Activated naive CD8-positive, alpha-beta T cell treated with anti-CD3 and anti-CD28 coated beads, Interleukin-2, amount 10 ng/mL, durations not matched to agents 7 days and 5 days (primary cell): ENCODE results near the gene PLA2G4E. TPM values are rescaled to one million over a fixed set of nuclear protein-coding genes. Genes with fewer than 3 reads are reported as not detected.

Experiments used
- ATAC-seq: fragments of 150-1000 bp; cut with Tn5 transposase; one replicate; pipeline ENCODE4 v1.10.0; 2021; ENCODE audit warnings: low read depth, moderate library complexity
- POLR2A ChIA-PET: fragments of 350-600 bp; sonication (Branson Sonifier 250); formaldehyde crosslinking; loops from one replicate; lab custom pipeline; 2021; ENCODE audit warnings: antibody characterized with exemption; lab: Charles Lee
- DNase-seq: peaks from one replicate; pipeline ENCODE4 v3.0.0; 2021
- H3K27ac Mint-ChIP-seq: one replicate; pipeline ENCODE4 v1.8.0; 2022; ENCODE audit warnings: mild to moderate bottlenecking, mixed read lengths
- H3K27me3 Mint-ChIP-seq: one replicate; pipeline ENCODE4 v1.8.0; 2022; ENCODE audit warnings: mild to moderate bottlenecking, moderate library complexity, mixed read lengths
- H3K36me3 Mint-ChIP-seq: one replicate; pipeline ENCODE4 v1.8.0; 2021; ENCODE audit warnings: mild to moderate bottlenecking, mixed read lengths
- H3K4me1 Mint-ChIP-seq: one replicate; pipeline ENCODE4 v1.8.0; 2021; ENCODE audit warnings: mixed read lengths
- H3K4me3 Mint-ChIP-seq: one replicate; pipeline ENCODE4 v1.8.0; 2022; ENCODE audit warnings: mild to moderate bottlenecking, moderate library complexity, mixed read lengths
- H3K9me3 Mint-ChIP-seq: one replicate; pipeline ENCODE4 v1.8.0; 2021; ENCODE audit warnings: mixed read lengths
- total RNA-seq, 2 experiments: library from RNA; stranded (reverse); gene quantifications; one replicate each; pipeline ENCODE4 v1.2.3, GENCODE V29; 2021

Gene PLA2G4E
- total RNA-seq, 2 experiments from 2014 or later = not detected

- Mint-ChIP-seq H3K4me1 (peaks cover 14% of the 10 kb centered on the region), H3K4me3 (no peak overlapping the region), H3K36me3 (no peaks in the 10 kb centered on the region), H3K27me3 (peaks cover 21% of the 10 kb centered on the region), H3K9me3 (no peaks in the 10 kb centered on the region), H3K27ac (peak overlapping the region; percentile 32)
- ATAC-seq = no peak
- POLR2A ChIA-PET = interaction anchor here (1.2 kb wide), 1 partner anchor 9 kb away, joined by 3 read pairs; no protein-coding TSS in a partner anchor
- DNase-seq = no peak
Measured at GRCh38 chr15:41980654-41981323, 40.1 kb downstream of the PLA2G4E start.

- no peak overlapping the region for H3K27ac Mint-ChIP-seq
- H3K4me3 Mint-ChIP-seq = no peak overlapping the region
- peaks cover 32% of the 10 kb centered on the region for H3K27me3 Mint-ChIP-seq
- H3K36me3 Mint-ChIP-seq = peaks cover 1% of the 10 kb centered on the region
- H3K4me1 Mint-ChIP-seq = peaks cover 14% of the 10 kb centered on the region
- ATAC-seq = no peak
- no peaks in the 10 kb centered on the region for H3K9me3 Mint-ChIP-seq
- POLR2A ChIA-PET = interaction anchor here (0.6 to 1.2 kb wide), 2 partner anchors 8 to 511 kb away, joined by 3 read pairs; partner anchors contain the start of gene ZNF106
- DNase-seq = no peak
Measured at GRCh38 chr15:41979493-41980266, 41.2 kb downstream of the PLA2G4E start.

DNA sequence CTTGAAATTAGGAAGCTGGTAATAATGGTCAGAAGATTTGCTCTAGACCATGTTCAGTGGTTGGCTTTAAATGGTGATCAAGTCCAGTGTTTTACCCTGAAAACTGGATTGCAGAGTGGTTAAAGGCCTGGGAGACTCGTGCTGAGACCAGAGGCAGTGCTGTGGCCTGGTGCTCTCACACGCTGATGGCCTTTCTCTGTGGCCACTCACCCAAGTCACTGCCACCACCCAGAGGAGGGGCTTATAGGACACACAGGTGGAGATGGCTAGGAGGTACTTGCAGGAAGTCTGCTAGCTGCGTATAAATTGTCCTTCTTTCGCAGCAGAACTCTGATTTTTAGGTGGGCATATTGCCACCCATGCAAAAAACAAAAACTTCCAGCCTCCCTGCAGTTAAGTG is 42.3 kb downstream of the PLA2G4E start:
- H3K4me1 Mint-ChIP-seq = peaks cover 18% of the 10 kb centered on the region
- peaks cover 1% of the 10 kb centered on the region for H3K36me3 Mint-ChIP-seq
- no peak overlapping the region for H3K27ac Mint-ChIP-seq
- H3K9me3 Mint-ChIP-seq = no peaks in the 10 kb centered on the region
- H3K27me3 Mint-ChIP-seq = peaks cover 44% of the 10 kb centered on the region
- DNase-seq (no peak), ATAC-seq (no peak)
- POLR2A ChIA-PET = no interaction called here
- H3K4me3 Mint-ChIP-seq = no peak overlapping the region

GRCh38 chr15:41977757-41978383 is 43.0 kb downstream of the PLA2G4E start:
- POLR2A ChIA-PET = no interaction called here
- no peak overlapping the region for H3K27ac Mint-ChIP-seq
- H3K4me1 Mint-ChIP-seq = peaks cover 18% of the 10 kb centered on the region
- no peaks in the 10 kb centered on the region for H3K9me3 Mint-ChIP-seq
- H3K4me3 Mint-ChIP-seq = no peak overlapping the region
- peaks cover 45% of the 10 kb centered on the region for H3K27me3 Mint-ChIP-seq
- H3K36me3 Mint-ChIP-seq = peaks cover 1% of the 10 kb centered on the region
- DNase-seq = no peak
- ATAC-seq = no peak

DNA sequence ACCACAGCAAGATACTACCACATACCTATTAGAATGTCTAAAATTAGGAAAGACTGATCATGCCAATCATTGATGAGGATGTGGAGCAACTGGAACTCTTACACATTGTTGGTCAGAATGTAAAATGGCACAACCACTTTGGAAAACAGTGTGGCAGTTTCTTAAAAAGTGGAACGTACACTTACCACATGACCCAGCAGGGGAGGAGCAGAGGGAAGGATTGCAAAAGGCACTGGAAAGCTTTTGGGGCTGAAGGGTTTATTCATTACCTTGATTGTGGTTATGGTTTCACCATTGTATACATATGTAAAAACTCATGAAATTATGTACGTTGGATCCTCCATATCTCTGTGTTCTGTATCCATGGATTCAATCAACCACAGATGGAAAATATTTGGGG is 45.2 kb downstream of the PLA2G4E start:
- POLR2A ChIA-PET = no interaction called here
- no peak for ATAC-seq
- no peak overlapping the region for H3K4me3 Mint-ChIP-seq
- no peak overlapping the region for H3K27ac Mint-ChIP-seq
- H3K36me3 Mint-ChIP-seq = peaks cover 1% of the 10 kb centered on the region
- no peaks in the 10 kb centered on the region for H3K9me3 Mint-ChIP-seq
- peaks cover 19% of the 10 kb centered on the region for H3K4me1 Mint-ChIP-seq
- DNase-seq = no peak
- H3K27me3 Mint-ChIP-seq = peaks cover 43% of the 10 kb centered on the region

GRCh38 chr15:41974041-41974440 is 46.8 kb downstream of the PLA2G4E start:
- POLR2A ChIA-PET = no interaction called here
- DNase-seq (no peak), ATAC-seq (no peak)
- Mint-ChIP-seq H3K27ac (no peak overlapping the region), H3K36me3 (peaks cover 5% of the 10 kb centered on the region), H3K9me3 (no peaks in the 10 kb centered on the region), H3K4me3 (no peak overlapping the region), H3K4me1 (peaks cover 28% of the 10 kb centered on the region), H3K27me3 (peaks cover 38% of the 10 kb centered on the region)

DNA sequence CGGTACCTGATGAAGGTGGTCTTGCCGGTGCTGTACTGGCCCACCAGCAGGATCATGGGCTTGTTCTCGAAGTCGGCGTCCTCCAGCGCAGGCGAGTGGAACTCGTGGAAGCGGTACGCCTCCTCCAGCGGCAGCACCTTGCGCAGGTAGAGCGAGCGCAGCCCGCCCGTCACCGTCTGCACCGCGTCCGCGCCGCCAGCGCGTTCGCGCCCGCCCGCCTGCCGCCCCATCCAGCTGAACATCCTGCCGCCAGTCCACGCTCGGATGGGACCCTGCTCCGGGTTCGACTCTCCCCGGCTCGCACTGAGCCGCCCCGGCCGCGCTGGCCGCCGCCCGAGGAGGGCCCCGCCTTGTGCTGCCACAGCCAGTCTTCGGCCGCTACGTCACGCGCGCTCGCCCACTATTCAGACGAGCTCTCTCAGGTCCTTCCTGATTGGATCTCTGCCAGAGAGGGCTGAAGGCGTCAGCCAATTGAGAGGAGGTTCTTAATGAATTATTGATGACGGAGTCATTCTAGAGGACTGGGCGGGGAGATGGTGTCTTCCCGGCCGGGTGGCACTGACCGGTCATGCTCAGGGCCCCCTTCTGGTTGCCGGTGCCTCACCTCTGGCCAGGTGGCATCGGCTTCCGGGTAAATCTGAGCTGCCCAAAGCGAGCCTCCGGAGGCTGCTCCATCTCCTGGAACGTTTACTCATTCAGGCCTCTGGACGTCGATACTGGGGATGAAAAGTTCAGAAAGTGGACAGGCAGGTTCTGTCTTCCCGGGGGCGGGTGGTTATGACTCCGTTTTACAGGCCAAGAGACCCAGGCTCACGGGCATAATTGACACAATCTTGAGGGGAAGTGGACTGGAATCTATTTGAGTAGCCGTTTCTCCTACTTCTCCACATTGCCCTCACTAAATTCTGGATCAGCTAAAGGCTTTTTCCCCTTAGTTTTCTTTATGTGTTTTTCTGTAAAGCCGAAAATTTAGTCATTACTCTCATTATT is 48.3 kb downstream of the PLA2G4E start, which contains the start of gene EHD4:
TSS of gene EHD4 (minus strand) at position 305 of the 990 bp plus-strand sequence. CDS start at position 242, 63 bp downstream.
- H3K36me3 Mint-ChIP-seq = peaks cover 9% of the 10 kb centered on the region
- peak within 1 kb of the TSS; percentile 88 for H3K4me3 Mint-ChIP-seq
- peak; percentile 92 for DNase-seq
- POLR2A ChIA-PET = interaction anchor here (0.7 to 4.5 kb wide), 9 partner anchors 11 to 603 kb away, joined by 3 to 30 read pairs (median 4); partner anchors contain the start of gene STARD9
- H3K9me3 Mint-ChIP-seq = no peaks in the 10 kb centered on the region
- H3K27ac Mint-ChIP-seq = peak within 1 kb of the TSS; percentile 90
- ATAC-seq = peak; percentile 91
- peaks cover 33% of the 10 kb centered on the region for H3K27me3 Mint-ChIP-seq
- H3K4me1 Mint-ChIP-seq = peaks cover 35% of the 10 kb centered on the region

DNA sequence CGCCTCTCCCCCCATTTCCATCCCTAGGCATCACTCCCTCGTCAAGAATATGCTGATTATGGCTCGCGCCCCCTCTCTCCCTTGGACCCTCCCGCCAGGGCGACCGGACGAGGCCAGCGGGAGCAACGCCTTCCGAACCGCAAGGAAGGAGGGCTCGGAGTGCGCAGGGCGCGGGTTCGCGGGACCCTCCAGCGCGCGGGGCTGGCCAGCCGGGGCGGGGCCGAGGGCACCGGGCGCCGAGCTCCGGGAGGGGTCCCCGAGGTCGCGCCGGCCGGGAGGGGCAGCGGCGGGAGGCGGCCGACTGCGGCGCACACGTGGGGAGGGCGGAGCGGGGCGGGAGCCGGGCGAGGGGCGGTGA is 49.0 kb downstream of the PLA2G4E start:
- Mint-ChIP-seq H3K27me3 (peaks cover 28% of the 10 kb centered on the region), H3K36me3 (peaks cover 9% of the 10 kb centered on the region), H3K4me3 (peak overlapping the region; percentile 88), H3K27ac (peak overlapping the region; percentile 65), H3K9me3 (no peaks in the 10 kb centered on the region), H3K4me1 (peaks cover 39% of the 10 kb centered on the region)
- peak; percentile 29 for ATAC-seq
- POLR2A ChIA-PET = interaction anchor here (0.6 to 4.5 kb wide), 10 partner anchors 8 to 603 kb away, joined by 3 to 30 read pairs (median 4); partner anchors contain the start of genes MAPKBP1 and STARD9
- no peak for DNase-seq

DNA sequence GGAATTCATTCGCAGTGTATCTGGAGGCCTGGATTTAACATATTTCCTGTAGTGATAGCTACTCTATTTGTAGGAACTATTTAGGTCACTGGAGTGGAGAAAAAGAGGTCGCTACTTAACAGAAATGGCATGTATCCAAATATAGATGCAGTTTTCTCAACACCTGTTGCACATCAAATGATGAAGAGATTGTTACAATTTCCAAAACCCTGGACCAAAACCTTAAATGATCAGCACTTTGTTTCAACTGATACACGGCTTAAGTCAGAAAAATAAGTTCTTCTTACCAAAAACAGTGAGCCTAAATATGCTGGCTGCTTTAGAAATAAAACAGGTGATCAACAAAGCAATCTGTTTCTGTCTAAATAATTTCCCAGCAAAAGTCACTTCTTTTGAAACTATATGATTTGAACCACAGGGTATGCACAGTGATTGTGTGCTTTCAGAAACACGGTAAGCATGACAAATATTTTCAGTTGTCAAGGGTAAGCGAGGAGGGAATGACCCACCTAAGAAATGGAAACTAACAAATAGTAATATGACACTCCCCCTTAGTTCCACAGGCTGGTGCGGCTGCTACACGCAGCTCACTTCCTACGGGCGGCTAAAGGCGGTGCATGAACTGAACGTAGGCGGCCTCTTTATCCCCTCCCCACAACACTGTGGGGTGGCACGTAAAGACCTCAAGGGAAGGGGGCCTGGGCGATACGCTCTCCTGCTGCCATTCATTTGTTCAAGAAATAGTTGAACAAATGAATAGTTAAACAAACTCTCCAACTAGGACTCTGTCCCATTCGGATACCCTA is 49.5 kb downstream of the PLA2G4E start:
- peak; percentile 59 for DNase-seq
- POLR2A ChIA-PET = interaction anchor here (0.6 to 4.5 kb wide), 7 partner anchors 9 to 604 kb away, joined by 3 to 30 read pairs (median 4); partner anchors contain the start of genes MAPKBP1 and STARD9
- H3K36me3 Mint-ChIP-seq = peaks cover 9% of the 10 kb centered on the region

GRCh38 chr15:41970456-41970855 is 50.4 kb downstream of the PLA2G4E start:
- H3K9me3 Mint-ChIP-seq = no peaks in the 10 kb centered on the region
- peak overlapping the region; percentile 65 for H3K27ac Mint-ChIP-seq
- ATAC-seq (no peak), DNase-seq (no peak)
- H3K4me1 Mint-ChIP-seq = peaks cover 45% of the 10 kb centered on the region
- peaks cover 11% of the 10 kb centered on the region for H3K36me3 Mint-ChIP-seq
- H3K27me3 Mint-ChIP-seq = peaks cover 21% of the 10 kb centered on the region
- H3K4me3 Mint-ChIP-seq = peak overlapping the region; percentile 82
- POLR2A ChIA-PET = interaction anchor here (0.9 to 4.5 kb wide), 6 partner anchors 29 to 196 kb away, joined by 3 to 30 read pairs (median 4); partner anchors contain the start of gene MAPKBP1

More for the DNA sequence above, 49.5 kb downstream of the PLA2G4E start:
- Mint-ChIP-seq H3K9me3 (no peaks in the 10 kb centered on the region), H3K27me3 (peaks cover 25% of the 10 kb centered on the region), H3K27ac (peak overlapping the region; percentile 65), H3K4me3 (peak overlapping the region; percentile 82), H3K4me1 (peaks cover 41% of the 10 kb centered on the region)
- peak; percentile 50 for ATAC-seq

GRCh38 chr15:41969851-41970431 is 50.9 kb downstream of the PLA2G4E start:
- peak; percentile 5 for ATAC-seq
- DNase-seq = peak; percentile 43
- peak overlapping the region; percentile 65 for H3K27ac Mint-ChIP-seq
- peaks cover 45% of the 10 kb centered on the region for H3K4me1 Mint-ChIP-seq
- peak overlapping the region; percentile 82 for H3K4me3 Mint-ChIP-seq
- peaks cover 16% of the 10 kb centered on the region for H3K27me3 Mint-ChIP-seq
- POLR2A ChIA-PET = interaction anchor here (0.8 to 4.5 kb wide), 6 partner anchors 29 to 196 kb away, joined by 3 to 30 read pairs (median 6); partner anchors contain the start of gene MAPKBP1
- no peaks in the 10 kb centered on the region for H3K9me3 Mint-ChIP-seq
- peaks cover 11% of the 10 kb centered on the region for H3K36me3 Mint-ChIP-seq
